ENCODE results near the gene TRAPPC10.

The TRAPPC10 gene

DNA sequence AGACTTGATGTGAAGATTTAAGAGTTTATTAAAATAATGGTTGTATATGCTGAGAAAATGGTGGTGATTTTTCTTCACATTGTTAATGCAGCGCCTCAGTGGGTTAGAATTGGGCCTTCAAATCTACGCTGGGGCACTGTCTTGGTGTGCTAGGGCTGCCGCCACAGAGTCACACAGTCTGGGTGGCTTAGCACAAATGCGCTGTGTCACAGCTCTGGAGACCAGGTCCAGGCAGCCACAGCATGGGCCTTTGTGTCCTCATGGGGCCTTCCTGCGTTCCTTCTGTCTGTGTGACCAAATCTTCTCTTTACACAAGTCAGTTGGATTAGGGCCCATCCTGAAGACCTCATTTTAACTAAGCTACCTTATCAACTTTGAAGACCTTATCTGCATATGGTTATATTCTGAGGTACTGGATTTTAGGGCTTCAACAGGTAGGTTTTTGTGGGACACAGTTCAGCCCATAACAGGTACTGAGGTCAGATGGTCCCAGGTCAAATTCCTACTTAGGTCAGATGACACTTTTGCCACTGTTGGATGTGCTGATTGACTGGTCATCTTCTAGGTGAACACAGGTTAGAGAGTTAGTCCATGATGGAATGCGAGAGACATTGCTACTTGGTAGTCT lies 17.5 kb downstream of the TRAPPC10 start:
- DNase-seq (ENCODE audit: low read depth in 2 of 2) = no peak

DNA sequence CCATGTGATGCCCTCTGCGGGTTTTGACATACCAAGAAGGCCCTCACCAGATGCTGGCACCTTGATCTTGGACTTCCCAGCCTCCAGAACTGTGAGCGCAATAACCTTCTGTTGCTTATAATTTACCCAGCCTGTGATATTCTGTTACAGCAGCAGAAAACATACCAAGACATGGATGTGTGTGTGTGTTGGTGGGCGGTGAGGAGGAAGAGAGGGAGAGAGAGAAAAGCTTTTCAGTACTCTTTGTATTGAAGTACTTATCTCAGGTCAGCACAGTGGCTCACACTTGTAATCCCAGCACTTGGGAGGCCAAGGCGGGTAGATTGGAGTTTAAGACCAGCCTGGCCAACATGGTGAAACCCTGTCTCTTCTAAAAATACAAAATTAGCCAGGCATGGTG lies 23.1 kb downstream of the TRAPPC10 start:
- DNase-seq (ENCODE audit: low read depth in 2 of 2) = no peak

DNA sequence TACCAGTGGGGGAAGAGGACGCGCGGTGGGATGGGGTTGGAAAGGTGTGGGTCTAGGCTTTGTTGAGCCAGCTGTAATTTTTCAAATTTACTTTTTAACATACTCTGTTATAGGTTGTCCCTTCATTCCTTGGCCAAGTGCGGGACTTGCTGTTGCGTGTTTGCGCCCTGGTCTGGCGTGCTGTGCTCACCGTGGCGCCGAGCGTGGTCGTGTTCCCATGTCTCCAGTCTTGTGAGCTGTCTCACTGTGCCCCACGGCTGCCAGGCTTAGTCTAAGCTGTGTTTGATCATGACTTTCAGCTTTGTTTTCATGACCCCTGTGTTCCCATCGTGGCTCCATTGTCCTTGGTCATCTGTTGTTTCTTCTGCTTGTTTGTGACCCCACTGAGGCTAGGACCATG lies 26.0 kb downstream of the TRAPPC10 start:
- DNase-seq (ENCODE audit: low read depth in 2 of 2) = no peak

DNA sequence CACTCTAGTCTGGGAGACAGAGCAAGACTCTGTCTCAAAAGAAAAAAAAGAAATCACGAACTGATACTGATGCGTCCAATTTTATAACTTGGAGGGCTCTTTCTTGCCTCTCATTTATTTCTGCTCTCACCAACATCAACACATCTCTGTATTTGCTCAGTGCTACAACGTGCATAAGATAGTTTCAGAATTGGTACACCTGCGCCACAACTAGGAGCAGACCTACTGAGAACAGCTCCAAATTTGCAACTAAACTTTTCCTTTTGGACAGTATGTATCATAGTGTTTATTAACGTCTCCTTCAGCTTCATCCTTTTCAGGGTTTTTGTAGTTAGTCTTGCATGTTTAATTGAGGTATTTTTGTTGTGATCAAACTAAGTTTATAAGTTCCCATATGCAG lies 27.7 kb downstream of the TRAPPC10 start:
- no peak for DNase-seq (ENCODE audit: low read depth in 2 of 2)

DNA sequence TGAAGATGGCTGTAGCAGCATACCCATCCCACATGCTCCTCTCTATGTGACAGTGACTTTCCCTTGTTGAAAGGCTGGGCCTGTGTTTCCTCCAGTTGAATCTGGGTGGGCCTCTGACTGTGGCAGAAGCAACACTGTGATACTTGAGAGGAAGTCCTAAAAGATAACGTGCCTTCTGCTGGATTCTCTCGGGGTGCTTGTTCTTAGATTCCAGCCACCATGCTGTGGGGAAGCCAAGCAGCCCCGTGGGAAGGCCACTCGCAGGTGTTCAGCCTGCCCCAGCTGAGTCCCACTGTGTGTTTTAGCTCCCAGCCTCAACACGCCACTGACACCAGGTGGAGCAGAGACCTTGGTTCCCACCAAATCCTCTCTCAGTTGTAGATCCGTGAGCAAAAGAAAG lies 31.5 kb downstream of the TRAPPC10 start:
- no peak for DNase-seq (ENCODE audit: low read depth in 2 of 2)

DNA sequence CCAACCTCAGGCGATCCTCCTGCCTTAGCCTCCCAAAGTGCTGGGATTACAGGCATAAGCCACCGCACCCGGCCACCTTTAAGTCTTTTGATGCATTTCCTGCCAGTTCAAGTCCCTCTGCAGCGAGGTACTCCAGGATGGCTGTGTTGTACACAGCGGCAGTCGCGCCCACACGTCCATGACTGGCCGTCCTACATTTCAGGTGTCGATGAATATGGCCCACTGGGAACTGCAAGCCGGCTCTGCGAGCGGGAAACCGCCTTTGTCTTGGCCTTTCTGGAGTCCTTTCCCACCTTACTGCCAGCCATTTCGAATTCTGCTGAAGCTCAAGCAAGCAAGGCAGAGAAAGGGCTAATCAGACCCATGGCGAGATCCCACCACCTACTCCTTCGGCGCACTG lies 34.6 kb downstream of the TRAPPC10 start:
- no peak for DNase-seq (ENCODE audit: low read depth in 2 of 2)

DNA sequence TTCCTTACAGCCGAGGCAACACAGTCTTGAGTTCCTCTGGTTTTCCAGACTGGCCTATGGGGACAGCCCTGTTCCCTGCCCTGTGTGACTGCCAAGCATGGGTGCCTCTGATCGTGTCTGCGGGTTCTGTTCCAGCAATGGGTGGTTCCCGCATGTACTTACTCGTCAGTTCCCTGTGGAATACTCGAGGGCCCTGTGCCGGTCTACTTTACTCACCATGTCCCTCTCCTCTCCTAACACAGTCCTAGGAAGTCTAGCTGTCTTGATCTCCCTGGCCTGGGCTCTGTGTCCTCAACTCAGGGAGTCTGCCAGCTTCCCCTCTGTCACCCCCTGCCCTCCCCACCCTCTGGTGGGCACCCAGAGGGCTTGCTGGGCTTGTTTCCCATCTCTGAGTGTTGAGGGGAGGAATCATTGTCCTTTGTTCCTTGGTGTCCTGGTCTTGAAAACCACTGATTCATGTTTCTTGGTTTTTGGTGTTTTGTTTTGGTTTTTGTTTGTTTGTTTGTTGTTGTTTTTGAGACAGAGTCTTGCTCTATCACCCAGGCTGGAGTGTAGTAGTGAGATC lies 36.0 kb downstream of the TRAPPC10 start:
- DNase-seq (ENCODE audit: low read depth in 2 of 2) = no peak

DNA sequence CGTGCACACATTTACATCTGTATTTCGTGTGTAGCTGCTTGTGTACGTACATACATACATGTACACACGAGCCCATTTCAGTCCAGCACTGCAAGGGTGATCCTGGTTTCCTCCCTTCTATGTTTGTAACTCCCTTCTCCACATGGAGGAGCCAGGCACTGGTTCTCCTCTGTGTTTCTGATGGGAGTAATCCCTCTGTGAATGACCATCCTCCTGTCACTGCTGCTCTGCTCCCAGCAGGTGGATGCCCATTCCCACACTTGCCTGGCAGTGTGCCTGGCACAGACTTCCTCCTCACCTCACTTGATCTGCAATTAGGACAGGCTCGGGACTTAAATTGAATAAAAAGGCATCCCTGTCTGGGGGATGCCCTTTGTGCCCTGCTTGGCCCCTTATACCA lies 37.1 kb downstream of the TRAPPC10 start:
- no peak for DNase-seq (ENCODE audit: low read depth in 2 of 2)

DNA sequence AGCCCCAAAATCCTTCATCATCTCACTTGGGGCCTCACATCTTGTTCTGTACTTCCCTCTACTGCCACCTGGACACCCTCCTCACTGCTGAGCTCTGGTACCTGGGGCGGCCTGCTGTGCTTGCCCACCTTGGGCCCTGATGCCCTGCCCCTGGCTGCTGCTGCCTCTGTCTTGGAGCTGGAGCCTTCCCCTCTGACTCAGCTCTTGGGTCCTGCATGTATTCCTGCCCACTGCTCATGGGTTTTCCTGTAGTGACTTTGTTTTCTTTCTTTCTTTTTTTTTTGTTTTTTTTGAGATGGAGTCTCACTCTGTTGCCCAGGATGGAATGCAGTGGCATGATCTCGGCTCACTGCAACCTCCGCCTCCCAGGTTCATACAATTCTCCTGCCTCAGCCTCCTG lies 37.5 kb downstream of the TRAPPC10 start:
- DNase-seq (ENCODE audit: low read depth in 2 of 2) = no peak

DNA sequence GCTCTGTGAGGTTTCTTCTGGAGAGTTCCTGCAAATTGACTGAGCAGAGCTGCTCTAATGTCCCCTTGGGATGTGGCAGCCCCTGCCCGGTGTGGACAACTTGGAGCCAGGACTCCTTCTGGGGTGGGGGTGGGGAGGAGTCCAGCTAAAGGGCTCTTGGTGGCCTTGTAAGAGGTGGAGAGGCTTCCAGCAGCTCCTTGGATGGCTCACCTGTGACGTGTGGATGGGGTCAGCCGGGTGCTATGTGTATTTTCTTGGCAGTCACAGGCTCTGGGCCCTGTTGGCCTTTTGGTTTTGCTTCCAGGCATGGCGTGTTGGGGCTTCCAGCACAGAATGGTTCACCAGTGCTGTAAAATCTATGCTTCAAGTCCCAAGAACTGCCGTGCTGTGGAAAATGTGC lies 38.2 kb downstream of the TRAPPC10 start:
- DNase-seq (ENCODE audit: low read depth in 2 of 2) = no peak

DNA sequence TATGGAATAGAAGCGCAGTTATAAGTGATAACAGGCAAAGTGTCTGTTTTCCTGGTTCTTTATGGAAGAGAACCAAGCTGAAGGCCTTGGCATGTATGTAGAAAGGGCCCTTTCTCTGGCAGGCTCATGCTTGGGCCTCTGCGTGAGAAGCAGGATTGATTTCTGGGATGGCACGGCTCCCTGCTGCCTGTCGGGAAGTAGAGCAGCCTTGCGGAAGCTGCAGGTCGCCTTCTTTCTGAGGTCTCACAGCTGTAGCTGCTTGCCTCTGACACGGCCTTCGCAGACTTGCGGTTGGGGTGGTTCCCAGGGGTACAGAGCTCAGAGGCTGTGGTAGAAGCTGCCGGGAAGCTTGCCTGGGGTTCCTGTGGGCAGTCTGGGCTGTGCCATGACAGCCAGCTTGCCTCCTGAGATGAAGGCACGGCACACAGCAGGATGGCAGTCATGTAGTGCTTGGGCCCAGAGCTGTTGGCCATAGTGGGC lies 39.4 kb downstream of the TRAPPC10 start:
- DNase-seq (ENCODE audit: low read depth in 2 of 2) = no peak

DNA sequence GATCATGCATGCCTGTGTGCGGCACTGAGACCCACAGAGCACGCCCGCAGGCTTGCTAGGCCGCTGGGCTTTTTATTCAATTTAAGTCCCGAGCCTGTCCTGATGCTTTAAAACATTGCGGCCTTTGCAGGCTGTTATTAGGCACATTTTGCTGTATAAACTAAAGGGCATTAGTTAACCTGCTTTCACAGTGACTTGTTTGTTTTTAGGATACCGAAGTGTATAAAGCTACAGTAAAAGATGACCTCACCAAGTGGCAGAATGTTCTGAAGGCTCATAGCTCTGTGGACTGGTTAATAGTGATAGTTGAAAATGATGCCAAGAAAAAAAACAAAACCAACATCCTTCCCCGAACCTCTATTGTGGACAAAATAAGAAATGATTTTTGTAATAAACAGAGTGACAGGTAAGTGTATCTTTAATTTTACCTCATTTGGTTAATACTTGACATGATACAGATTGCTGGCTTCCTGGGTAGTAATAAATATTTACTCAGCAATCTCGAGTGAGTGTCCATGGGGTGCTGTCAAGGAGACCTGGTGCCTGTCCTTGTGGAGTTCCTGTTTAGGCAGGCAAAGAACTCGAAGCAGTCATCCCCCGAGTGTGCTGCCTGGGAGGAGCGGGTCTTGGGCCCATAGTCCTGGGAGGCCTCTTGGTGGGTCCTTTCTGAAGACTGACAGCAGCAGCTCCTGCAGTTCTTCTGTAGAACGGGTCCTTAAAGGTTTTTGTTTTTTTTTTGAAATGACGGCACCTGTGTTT lies 40.1 kb downstream of the TRAPPC10 start:
- DNase-seq (ENCODE audit: low read depth in 2 of 2) = no peak

DNA sequence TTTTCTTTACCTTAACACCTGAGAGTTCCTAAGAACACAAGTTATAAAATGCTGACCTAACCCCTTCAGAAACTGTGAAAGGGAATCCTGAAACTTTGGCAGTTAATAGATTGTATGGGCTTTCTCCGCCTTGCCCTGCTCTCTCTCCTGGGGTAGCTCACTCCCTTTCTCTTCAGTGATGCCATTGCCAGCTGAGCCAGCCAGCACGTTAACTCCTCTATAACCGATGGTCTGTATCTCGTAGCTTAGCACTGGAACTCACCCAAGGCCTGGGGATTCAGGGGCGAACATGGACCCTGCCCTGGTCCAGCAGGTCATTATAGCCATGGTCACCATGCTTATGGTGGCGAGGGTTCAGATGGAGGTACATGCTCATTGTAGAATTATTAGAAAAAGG lies 40.7 kb downstream of the TRAPPC10 start:
- no peak for DNase-seq (ENCODE audit: low read depth in 2 of 2)

DNA sequence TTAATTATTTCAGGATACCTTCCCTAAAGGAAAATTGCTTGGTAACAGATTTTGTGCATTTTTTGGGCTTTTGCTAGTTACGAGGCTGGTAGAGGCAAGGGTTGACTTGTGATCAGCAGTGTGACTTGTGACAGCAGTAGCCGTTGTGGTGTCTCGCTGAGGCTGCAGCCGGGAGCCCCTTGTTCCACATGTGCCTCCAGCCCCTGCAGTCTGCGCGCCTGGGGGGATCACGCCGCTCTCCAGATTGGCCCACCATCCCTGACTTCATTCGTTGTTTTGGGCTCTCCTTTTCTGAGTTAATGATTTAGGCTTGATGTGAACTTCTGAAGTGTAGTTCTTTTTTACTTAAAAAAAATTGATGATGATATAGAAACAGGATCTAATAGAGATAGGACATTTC lies 41.5 kb downstream of the TRAPPC10 start:
- DNase-seq (ENCODE audit: low read depth in 2 of 2) = no peak

DNA sequence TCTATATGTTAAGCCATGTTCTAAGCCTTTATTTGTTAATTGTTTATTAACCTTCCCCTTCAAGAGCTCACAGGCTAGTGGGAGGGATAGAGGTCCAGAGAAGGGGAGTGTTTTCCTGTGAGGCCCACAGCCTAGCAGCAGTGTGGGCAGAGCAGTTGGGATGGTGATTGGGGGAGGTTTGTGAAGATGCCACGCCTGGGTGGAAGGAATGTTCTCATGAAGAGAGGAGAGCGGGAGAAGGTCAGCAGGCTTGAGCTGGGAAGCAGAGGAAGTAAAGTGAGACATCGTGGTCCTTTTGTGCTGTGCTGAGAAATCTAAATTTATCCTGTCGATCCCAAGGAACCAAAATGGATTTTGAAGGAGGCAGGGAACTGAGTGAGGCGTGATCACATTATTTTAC lies 42.6 kb downstream of the TRAPPC10 start:
- DNase-seq (ENCODE audit: low read depth in 2 of 2) = no peak

DNA sequence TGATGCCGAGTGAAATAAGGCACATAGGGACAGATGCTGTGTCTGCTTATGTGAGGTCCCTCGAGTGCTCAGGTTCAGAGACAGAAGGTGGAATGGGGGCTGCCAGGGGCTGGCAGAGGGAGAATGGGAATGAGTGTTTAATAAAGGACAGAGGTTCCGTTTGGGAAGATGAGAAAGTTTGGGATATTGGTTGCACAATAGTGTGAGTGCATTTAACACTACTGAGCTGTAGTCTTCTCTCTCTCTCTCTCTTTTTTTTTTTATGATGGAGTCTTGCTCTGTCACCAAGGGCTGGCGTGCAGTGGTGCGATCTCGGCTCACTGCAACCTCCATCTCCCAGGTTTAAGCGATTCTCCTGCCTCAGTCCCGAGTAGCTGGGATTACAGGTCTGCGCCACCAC lies 44.9 kb downstream of the TRAPPC10 start:
- DNase-seq (ENCODE audit: low read depth in 2 of 2) = no peak

DNA sequence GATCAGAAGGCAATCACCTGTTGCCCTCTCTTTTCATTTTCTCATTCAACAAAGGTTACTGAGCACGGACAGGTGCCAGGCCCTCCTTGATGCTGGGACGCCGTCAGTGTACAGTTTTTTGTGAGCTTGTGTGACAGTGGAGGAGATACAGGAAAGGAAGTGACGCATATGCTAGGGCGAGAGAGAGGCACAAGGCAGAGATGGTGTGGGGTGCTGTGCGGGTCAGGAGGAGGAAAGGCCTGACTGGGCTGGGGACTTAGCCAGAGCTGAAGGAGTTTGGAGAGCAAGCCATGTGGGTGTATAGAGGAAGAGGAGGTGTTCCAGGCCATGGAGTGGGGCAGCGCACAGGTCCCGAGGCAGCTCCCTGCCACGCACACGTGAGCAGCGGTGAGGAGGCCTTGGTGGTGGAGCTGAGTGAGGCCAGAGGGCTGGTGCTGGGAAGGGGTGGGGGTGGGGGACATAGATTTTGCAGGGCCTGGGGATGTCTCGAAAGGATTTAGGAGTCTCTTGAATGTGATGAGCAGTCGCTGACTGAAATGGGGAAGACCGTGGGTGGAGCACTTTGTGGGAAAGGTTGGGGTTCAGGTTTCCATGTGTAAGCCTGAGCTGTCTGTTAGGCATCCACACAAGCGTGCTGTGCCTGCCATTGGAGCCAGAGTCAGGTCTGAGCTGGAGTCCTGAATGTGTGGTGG lies 46.0 kb downstream of the TRAPPC10 start:
- DNase-seq (ENCODE audit: low read depth in 2 of 2) = no peak

DNA sequence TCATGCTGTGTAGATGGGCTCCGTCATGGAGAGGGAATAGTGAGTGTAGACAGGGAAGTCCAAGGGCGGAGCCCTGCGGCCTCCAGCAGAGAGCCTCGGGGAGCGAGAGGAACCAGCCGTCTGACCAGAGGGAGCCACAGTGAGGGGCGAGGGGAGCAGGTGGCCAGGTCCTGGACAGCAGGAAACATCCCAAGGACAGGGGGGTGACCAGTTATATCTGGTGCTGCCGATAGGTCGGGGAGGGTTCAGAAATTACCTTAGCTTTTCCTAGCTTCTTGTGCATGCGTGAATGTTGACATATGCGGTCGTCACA lies 46.5 kb downstream of the TRAPPC10 start:
- no peak for DNase-seq (ENCODE audit: low read depth in 2 of 2)

DNA sequence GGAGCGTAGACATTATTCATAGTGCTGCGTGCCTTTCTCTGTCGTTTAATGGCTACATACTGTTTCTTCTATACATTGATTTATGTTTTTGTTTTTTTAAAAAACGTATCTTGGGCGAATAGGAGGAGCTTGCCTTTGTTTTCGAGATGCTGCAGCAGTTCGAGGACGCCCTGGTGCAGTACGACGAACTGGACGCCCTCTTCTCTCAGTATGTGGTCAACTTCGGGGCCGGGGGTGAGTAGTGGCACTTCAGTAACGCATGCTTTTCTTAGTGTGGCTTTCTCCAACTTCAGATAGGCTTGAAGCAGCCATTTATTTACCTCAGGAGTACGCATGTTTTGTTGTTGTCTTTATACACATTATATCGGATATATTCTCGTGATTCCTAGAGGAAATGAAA lies 46.9 kb downstream of the TRAPPC10 start:
- DNase-seq (ENCODE audit: low read depth in 2 of 2) = no peak

DNA sequence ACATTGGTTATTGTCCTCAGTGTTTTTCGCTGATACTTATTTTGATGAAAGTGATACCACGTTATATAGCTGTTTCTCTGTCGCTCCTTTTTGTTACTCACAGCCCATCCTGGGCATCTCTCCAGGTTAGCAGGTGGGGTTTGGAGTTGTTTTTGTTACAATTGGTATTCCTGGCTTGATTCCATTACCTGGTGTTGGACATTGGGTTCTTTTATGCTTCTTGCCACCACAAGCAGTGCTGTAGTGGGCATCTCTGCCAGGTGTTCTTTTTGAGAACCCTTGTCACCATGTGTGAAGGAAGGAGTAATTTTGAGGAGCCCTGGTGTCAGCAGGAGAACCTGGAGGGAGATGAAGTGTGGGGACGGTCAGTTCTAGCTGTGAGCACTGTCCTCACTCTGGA lies 47.6 kb downstream of the TRAPPC10 start:
- no peak for DNase-seq (ENCODE audit: low read depth in 2 of 2)

DNA sequence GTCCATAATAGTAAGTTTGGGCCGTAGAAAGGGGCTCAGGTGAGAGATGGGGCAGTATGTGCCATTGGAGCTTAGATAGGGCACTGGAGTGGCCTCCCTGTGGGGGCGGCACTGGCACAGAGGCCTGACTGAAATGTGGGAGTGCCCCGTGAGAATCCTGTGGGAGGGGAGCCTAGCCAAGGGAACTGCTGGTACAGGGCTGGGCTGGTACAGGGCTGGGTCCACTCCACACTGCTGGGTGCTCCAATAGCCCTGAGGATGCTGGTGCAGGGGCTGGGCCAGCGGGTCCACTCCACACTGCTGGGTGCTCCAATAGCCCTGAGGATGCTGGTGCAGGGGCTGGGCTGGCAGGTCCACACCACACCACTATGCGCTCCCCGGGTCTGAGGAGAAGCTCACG lies 50.3 kb downstream of the TRAPPC10 start:
- DNase-seq (ENCODE audit: low read depth in 2 of 2) = no peak

DNA sequence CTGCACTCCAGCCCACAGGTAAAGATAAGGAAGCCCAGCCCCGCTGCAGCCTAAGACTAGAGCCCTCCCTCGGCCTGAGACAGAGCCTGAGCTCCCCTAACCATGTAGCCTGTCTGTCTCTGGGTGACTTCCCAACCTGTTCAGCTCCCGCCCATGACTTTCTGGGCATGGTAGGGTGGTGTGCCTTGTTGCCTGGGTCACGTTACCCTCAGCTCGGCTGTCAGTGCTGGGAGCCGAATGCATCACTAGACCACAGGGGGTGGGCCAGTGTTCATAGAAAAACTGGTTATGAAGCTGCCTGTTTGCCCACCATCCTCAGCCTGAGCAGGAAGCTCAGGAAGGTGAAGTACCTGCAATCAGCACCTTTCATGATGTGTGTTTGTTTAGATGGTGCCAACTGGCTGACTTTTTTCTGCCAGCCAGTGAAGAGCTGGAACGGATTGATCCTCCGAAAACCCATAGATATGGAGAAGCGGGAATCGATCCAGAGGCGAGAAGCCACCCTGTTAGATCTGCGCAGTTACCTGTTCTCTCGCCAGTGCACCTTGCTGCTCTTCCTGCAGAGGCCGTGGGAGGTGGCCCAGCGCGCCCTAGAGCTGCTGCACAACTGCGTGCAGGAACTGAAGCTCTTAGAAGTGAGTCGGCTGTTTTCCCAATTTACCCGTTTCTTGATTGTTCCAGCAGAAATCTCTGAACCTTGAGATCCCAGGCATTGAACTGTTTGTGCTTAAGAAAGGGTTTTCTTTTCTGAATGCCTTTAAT lies 51.2 kb downstream of the TRAPPC10 start:
- no peak for DNase-seq (ENCODE audit: low read depth in 2 of 2)

Data from stimulated activated CD8-positive, alpha-beta memory T cell treated with anti-CD3 and anti-CD28 coated beads, Interleukin-7, amount 100 ng/mL, for 1 hour (primary cell).